ENCODE results near the gene ZNF225.

ZNF225 gene

DNA sequence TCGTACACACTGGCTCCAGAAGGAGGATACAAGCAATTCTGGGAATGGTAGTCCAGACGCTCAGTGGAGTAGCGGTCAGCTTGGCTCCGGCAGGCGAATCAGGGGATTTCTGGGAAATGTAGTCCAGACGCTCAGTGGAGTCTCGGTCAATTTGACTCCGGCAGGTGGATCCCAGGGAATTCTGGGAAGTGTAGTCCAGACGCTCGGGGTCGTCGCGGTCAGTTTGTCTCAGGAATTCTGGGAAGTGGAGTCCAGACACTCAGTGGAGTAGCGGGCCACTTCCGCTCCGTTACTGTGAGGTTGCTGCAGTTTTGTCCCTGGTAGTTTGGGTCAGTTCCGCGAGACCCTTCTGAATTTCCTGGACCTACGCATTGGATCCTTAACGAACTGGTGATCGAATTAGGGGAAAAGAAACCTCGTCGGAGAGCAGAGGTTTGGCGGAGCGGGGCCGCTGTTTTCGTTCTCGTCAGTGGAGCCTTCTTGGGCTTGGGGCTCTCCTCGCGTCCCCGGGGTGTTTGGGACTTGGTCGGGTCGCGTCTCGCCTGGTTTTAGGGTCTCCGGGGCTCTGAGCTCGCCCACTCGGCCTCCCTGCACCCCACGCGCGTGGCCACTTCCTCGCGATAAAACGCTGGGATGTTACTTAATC lies at the start of gene ZNF225:
TSS of gene ZNF225 (plus strand) at position 262 of the 646 bp plus-strand sequence. CDS start 2,429 bp downstream, outside the sequence.
- peak within 1 kb of the TSS; percentile 69 for H3K4me3 ChIP-seq (ENCODE audit: low read depth, low read length)
- DNase-seq (ENCODE audit: low read depth), result peak; percentile 87
- TF ChIP-seq, protein P1, sequence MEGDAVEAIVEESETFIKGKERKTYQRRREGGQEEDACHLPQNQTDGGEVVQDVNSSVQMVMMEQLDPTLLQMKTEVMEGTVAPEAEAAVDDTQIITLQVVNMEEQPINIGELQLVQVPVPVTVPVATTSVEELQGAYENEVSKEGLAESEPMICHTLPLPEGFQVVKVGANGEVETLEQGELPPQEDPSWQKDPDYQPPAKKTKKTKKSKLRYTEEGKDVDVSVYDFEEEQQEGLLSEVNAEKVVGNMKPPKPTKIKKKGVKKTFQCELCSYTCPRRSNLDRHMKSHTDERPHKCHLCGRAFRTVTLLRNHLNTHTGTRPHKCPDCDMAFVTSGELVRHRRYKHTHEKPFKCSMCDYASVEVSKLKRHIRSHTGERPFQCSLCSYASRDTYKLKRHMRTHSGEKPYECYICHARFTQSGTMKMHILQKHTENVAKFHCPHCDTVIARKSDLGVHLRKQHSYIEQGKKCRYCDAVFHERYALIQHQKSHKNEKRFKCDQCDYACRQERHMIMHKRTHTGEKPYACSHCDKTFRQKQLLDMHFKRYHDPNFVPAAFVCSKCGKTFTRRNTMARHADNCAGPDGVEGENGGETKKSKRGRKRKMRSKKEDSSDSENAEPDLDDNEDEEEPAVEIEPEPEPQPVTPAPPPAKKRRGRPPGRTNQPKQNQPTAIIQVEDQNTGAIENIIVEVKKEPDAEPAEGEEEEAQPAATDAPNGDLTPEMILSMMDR (IDR thresholded peaks at IDR 0.05; ENCODE audit: control insufficient read depth, extremely low read depth, insufficient read depth), result no peak

DNA sequence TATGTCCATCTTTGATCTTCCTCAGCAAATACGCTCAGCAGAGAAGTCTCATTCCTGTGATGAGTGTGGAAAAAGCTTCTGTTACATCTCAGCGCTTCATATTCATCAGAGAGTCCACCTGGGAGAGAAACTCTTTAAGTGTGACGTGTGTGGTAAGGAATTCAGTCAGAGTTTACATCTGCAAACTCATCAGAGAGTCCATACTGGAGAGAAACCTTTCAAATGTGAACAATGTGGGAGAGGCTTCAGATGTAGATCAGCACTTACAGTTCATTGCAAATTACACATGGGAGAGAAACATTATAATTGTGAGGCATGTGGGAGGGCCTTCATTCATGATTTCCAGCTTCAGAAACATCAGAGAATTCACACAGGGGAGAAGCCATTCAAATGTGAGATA lies 46.9 kb upstream of the ZNF225 start:
- no peak for DNase-seq (ENCODE audit: low read depth)
- H3K4me3 ChIP-seq (ENCODE audit: low read depth, low read length), result no peak overlapping the region
- TF ChIP-seq, protein P1 (IDR thresholded peaks at IDR 0.05; ENCODE audit: control insufficient read depth, extremely low read depth, insufficient read depth), result no peak

DNA sequence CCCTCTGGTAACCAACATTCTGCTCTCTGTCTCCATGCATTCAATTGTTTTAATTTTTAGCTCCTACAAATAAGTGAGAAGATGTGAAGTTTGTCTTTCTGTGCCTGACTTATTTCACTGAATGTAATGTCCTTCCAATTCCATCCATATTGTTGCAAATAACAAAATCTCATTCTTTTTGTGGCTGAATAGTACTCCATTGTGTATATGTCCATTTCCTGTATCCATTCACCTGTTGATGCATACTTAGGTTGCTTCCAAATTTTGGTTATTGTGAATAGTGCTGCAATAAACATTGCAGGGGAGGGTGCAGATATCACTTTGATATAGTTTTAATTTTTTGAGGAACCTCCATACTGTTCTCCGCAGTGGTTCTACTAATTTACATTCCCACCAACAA lies 43.8 kb upstream of the ZNF225 start:
- TF ChIP-seq, protein P1 (IDR thresholded peaks at IDR 0.05; ENCODE audit: control insufficient read depth, extremely low read depth, insufficient read depth), result no peak
- no peak for DNase-seq (ENCODE audit: low read depth)
- no peak overlapping the region for H3K4me3 ChIP-seq (ENCODE audit: low read depth, low read length)

DNA sequence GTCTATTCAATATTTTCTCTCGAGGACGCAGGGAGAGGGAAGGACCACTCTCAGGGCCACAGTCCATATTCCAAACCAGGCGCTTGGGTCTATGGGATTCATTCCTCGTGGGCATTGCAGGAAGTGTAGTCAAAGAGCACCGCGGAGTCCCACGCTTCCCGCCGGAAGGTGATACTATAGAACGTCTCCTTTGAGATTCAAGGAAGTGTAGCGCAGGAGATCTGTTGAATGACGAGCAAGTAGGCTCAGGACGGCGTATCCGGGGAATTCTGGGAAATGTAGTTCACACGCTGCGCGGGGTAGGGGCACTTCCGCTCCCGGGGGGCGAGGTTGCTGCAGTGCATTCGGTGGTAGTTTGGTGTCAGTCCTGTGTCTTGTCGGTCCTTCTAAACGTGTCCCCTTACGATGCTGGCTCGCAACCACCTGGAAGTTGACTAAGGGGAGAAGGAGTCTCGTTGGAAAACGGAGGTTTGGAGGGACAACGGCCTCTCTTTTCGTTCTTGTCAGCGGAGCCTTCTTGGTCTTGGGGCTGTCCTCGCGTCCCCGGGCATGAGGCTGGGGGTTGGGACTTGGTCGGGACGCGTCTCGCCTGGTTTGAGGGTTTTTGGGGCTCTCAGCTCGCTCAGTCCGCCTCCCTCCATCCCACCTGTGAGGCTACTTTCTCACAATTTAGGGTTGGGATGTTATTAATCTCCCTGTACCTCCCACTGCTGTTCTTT lies 41.2 kb upstream of the ZNF225 start, which contains the start of gene ZNF284:
TSS of gene ZNF284 (plus strand) at position 336 of the 719 bp plus-strand sequence. CDS start 4,231 bp downstream, outside the sequence.
- TF ChIP-seq, protein P1 (IDR thresholded peaks at IDR 0.05; ENCODE audit: control insufficient read depth, extremely low read depth, insufficient read depth), result no peak
- DNase-seq (ENCODE audit: low read depth), result peak; percentile 63
- peak within 1 kb of the TSS; percentile 69 for H3K4me3 ChIP-seq (ENCODE audit: low read depth, low read length)

DNA sequence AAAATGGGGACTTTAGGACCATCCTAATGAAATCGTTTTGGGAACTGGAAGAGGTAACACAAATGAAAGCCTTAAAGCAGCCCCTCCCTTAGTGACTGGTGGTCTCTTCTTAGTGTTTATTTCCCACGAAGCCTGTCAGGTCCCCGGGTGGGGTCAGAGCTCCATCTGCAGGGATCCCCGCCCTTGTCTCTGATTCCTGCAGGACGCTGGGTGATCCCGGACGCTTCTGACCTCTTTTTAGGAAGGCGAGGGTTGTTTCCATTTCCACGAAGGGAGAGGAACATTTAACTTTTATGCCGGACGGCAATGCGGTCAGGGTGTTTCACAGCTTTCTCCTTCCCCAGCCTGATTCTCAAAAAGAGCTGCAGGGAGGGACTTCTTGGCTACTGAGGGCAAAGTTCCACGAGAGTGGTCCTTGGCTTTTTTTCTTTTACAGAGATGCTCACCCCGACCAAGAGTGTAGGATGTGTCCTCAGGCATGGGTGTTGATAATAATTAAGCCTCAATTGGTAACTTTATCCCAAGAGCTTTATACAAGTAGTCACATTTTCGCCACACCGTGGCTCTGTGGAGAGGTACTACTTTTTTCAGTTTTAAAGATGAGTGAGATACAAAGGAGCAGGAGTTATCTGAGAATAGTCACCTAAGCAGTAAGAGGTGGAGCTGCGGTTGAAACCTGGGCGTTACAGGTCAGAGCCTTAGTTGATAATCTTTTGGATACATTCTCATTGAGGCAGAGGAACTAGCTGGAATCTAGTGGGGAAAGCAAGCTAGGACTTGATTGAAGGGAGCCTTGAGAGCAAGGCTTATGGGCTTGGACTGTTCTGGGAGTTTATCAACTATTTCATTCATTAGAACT lies 40.4 kb upstream of the ZNF225 start:
- no peak for DNase-seq (ENCODE audit: low read depth)
- TF ChIP-seq, protein P1 (IDR thresholded peaks at IDR 0.05; ENCODE audit: control insufficient read depth, extremely low read depth, insufficient read depth), result peak; percentile 10; the same call in 1 of the 2 replicates
- peak overlapping the region; percentile 69 for H3K4me3 ChIP-seq (ENCODE audit: low read depth, low read length)

DNA sequence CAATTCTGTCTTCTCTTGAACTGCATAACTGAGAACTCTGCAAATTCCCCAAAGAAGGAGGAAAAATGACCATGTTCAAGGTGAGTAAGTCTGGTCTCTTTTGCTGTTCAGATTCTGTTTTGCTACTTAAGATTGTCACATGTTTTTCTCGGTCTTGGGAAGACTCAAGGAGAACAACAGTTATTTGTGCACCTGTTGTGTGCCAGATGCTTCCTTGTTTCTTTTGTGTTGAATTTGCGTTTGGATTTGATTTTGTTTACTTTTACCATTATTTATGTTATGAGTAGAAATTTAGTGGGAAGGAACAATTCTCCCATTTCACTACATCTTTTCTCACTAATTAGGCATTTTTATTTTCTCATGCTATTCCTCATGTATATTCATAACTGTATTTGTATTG lies 36.9 kb upstream of the ZNF225 start:
- TF ChIP-seq, protein P1 (IDR thresholded peaks at IDR 0.05; ENCODE audit: control insufficient read depth, extremely low read depth, insufficient read depth), result no peak
- no peak overlapping the region for H3K4me3 ChIP-seq (ENCODE audit: low read depth, low read length)
- no peak for DNase-seq (ENCODE audit: low read depth)
